C4-2B (cell line): ENCODE measurements around the gene RHBDD3.

ENCODE experiments used
- H3K27ac ChIP-seq: fragments of 450-650 bp; 2 replicates; pipeline ENCODE4 v1.5.1; 2017
- ZFX ChIP-seq: fragments of 450-650 bp; IDR thresholded peaks from 2 replicates; pipeline ENCODE4 v1.6.1; 2017
- TF ChIP-seq, protein P1 (sequence below): fragments of 450-650 bp; conservative IDR thresholded peaks from 2 replicates; pipeline ENCODE4 v1.5.1; 2017; ENCODE audit warnings: mild to moderate bottlenecking

RHBDD3 gene

DNA sequence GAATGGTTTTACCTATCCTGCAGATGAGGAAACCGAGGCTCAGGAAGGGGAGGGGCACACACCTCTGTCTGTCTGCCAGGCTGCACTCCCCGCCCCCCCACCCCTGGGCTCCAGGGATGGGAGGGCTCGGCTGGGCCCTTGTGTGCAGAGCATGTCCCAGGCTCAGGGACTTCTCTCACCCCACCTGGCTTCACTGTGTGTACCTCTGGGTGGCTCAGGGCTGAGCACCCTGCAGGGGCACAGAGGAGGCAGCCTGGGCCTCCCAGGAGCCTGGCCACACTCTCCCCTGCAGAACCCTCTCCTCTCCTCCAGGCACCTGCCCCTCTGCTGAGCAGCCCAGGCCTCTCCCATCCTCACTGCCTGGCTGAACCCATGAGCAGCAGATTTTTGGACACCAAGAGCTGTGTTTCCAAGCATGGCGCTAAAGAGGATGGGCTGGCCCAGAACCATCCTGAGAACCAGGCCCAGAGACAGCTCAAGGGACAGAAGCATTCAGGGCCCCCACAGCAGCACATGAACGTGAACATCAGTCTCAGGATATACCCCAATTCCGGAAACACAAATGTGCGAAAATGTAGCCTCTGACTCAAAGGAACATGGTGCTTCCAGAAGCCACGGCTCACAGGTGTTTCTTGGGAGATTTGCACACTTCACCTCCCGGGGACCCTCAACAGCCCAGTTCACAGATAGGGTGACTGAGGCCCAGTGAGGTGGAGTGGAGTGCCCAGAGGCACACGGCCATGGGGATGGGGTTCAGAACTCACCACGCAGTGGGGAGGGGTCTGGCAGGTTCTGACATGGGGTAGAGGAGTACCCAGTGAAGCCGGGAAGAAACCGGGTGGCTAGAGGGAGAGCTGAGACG is 51.5 kb downstream of the RHBDD3 start:
- TF ChIP-seq, protein P1, sequence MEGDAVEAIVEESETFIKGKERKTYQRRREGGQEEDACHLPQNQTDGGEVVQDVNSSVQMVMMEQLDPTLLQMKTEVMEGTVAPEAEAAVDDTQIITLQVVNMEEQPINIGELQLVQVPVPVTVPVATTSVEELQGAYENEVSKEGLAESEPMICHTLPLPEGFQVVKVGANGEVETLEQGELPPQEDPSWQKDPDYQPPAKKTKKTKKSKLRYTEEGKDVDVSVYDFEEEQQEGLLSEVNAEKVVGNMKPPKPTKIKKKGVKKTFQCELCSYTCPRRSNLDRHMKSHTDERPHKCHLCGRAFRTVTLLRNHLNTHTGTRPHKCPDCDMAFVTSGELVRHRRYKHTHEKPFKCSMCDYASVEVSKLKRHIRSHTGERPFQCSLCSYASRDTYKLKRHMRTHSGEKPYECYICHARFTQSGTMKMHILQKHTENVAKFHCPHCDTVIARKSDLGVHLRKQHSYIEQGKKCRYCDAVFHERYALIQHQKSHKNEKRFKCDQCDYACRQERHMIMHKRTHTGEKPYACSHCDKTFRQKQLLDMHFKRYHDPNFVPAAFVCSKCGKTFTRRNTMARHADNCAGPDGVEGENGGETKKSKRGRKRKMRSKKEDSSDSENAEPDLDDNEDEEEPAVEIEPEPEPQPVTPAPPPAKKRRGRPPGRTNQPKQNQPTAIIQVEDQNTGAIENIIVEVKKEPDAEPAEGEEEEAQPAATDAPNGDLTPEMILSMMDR = no peak
- TF ChIP-seq ZFX = no peak
- H3K27ac ChIP-seq = no peak overlapping the region

DNA sequence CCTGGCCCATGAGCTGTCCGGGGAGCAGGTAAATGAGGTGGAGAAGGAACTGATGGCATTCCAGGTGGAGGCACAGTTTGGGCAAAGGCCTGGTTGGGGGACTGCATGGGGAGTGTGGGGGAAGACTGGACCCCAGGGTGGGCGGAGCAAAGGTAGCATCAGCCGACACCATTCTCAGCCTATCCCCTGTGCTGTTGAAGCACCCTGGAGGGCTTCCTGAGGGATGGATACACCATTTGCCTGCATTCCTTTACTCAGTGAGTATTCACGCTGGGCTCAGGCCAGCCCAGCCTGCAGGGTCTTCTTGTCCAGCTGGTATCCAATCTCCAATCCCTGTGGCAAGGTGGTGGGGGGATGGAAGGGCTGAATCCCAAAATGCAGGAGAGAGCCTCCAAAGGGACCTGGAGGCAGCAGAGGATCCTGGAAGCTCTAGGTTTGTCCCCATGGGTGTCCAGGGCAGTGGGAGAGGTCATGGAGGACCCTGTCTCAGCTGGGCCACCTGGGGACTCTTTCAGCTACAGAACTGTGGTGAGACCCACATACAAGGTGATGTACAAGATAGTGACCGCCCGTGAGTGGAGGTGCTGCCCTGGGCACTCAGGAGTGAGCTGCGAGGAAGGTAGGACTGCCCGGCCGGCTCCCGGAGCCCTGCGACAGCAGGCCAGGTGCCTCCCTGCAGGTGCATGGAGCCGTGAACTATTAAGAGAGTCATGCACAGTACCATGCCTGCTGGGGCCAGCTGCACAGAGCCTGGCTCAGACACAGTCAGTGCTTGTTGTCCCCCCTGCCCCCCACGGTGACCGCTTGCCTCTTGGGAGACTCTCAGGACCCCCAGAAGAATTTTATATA is 52.5 kb downstream of the RHBDD3 start:
- TF ChIP-seq, protein P1 = no peak
- no peak for TF ChIP-seq ZFX
- H3K27ac ChIP-seq = no peak overlapping the region

DNA sequence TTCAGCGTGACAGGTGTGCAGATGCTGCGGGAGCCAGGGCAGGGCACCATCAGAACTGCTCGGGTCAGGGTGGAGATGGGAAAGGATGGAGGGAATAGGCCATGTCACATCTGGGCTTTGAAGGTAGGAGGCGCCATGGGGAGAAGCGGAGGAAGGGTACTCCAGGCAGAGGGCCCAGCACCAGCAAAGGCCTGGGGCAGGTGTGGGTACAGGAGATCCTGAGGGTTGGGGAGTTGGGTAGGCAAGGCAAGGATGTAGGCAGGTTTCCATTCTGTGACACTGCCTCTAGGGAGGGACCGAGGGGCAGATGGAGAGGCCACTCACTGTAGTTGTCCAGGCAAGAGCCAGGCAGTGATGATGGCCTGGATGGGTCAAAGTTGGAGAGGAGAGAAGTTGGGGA is 53.5 kb downstream of the RHBDD3 start:
- H3K27ac ChIP-seq = no peak overlapping the region
- TF ChIP-seq ZFX = no peak
- TF ChIP-seq, protein P1 = no peak

DNA sequence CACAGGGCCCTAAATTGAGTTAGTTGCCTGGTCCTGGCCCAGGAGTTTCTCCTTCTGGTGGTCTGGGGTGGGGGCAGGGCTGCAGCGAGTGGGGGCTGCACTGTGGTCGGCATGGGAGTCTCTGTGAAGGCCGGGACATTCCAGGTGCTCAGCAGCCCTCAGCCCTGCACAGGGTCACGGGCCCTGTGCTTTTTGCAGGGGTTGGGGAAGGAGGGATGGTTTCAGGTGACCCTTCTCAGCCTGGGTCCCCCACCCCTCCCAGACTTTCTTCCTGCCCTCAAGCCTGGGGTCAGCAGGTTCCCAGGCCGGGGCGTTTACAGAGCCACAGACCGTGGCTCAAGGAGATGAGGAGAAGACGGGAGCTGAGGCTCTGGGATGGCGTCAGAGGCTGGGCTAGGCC is 54.3 kb downstream of the RHBDD3 start:
- TF ChIP-seq ZFX = no peak
- TF ChIP-seq, protein P1 = no peak
- H3K27ac ChIP-seq = no peak overlapping the region

DNA sequence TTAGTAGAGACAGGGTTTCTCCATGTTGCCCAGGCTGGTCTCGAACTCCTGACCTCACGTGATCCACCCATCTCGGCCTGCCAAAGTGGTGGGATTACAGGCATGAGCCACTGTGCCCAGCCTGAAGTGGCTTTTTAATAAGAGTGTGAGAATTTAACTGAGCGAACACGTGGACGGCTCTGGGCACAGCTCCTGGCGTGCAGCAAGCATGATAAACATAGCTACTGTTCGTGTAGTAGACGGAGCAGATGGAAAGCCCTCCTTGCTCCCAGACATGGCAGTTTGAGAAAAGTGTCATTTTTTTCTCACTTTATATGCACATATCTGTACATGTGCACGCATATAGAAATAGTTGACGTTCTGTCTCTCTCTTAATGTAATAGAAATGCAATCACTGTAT is 55.0 kb downstream of the RHBDD3 start:
- no peak for TF ChIP-seq ZFX
- TF ChIP-seq, protein P1 = no peak

DNA sequence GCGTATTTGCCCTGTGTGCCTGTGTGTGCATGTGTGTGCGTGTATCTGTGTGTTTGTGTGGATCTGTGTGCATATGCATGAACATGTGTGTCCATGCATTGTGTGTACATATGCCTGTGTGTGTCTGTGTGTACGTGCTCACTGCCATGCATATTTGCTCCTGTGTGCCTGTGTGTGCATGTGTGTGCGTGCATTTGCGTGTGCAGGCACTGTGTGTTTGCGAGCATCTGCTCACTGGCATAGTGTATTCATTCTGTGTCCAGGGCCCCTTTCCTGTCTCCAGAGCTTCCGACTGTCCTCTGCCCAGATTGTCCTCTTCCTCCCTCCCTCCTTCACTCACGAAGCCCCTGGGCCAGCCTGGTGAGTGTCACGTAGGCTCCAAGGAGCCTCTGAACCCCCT is 56.3 kb downstream of the RHBDD3 start:
- no peak overlapping the region for H3K27ac ChIP-seq
- TF ChIP-seq ZFX = no peak
- TF ChIP-seq, protein P1 = no peak

More for the DNA sequence above, 55.0 kb downstream of the RHBDD3 start:
- H3K27ac ChIP-seq = no peak overlapping the region

DNA sequence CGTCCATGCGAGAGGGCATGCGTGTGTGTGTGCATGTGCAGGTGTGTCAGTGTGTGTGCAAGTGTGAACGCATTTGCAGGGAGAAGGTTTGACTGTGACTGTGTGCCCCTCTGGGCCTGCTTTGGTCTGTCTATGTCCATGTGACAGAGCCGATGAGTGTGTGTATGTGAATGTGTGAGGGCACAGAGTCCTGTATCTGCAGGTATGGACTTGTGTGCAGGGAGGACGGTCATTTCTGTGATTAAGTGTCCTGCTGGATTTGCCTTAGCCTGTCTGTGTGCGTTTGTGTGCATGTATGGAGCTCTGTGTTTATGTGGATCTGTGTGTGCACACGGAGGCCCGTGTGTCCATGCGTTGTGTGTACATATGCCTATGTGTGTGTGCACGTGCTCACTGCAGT is 56.7 kb downstream of the RHBDD3 start:
- H3K27ac ChIP-seq = no peak overlapping the region
- TF ChIP-seq, protein P1 = no peak
- no peak for TF ChIP-seq ZFX
